Fibroblast of lung (primary cell): ENCODE results near the gene DCAF7. TPM values are rescaled to one million over a fixed set of nuclear protein-coding genes. Genes with fewer than 3 reads are reported as not detected.

ENCODE experiments used
- DNase-seq, 2 donors: peaks; one replicate each; pipeline versions ENCODE4 v3.0.0 to v3.0.0-alpha.2; 2010; ENCODE audit warnings: low read depth in 2 of 2
- H2AFZ ChIP-seq: 2 replicates; pipeline ENCODE4 v1.5.1; 2012; ENCODE audit warnings: low read length, control low read depth, inconsistent platforms
- H3K27ac ChIP-seq: 2 replicates; pipeline ENCODE4 v1.5.1; 2011; ENCODE audit warnings: low read length, control low read depth; ENCODE audit not compliant: insufficient read depth
- H3K27me3 ChIP-seq: 2 replicates; pipeline ENCODE4 v1.5.1; 2011; ENCODE audit warnings: mild to moderate bottlenecking, low read length; ENCODE audit not compliant: control insufficient read depth, insufficient read depth
- H3K36me3 ChIP-seq: 2 replicates; pipeline ENCODE4 v1.5.1; 2011; ENCODE audit warnings: low read length; ENCODE audit not compliant: control insufficient read depth, insufficient read depth
- H3K4me1 ChIP-seq: 2 replicates; pipeline ENCODE4 v1.5.1; 2011; ENCODE audit warnings: low read length; ENCODE audit not compliant: control insufficient read depth, insufficient read depth; ENCODE audit errors: extremely low read depth
- H3K4me2 ChIP-seq: 2 replicates; pipeline ENCODE4 v1.5.1; 2011; ENCODE audit warnings: low read length, control low read depth; ENCODE audit not compliant: insufficient read depth; ENCODE audit errors: extremely low read depth
- H3K4me3 ChIP-seq, 4 experiments: fragments of 200-600 bp in 1 of 4; sonication (generic) in 1 of 4; replicated peaks in 1 of 4; 2 replicates each; pipeline ENCODE4 v1.5.1; 2011 to 2016; ENCODE audit warnings: low read length in 4 of 4, low read depth in 3 of 4, mild to moderate bottlenecking in 3 of 4, control low read depth in 2 of 4, inconsistent platforms in 1 of 4, mixed read lengths in 1 of 4; ENCODE audit not compliant: insufficient read depth in 1 of 4; ENCODE audit errors: control extremely low read depth in 1 of 4
- H3K79me2 ChIP-seq: 2 replicates; pipeline ENCODE4 v1.5.1; 2012; ENCODE audit warnings: mild to moderate bottlenecking, low read length, inconsistent platforms; ENCODE audit not compliant: control insufficient read depth, insufficient read depth
- H3K9ac ChIP-seq: 2 replicates; pipeline ENCODE4 v1.5.1; 2011; ENCODE audit warnings: mild to moderate bottlenecking, low read length, control low read depth; ENCODE audit not compliant: insufficient read depth
- H3K9me3 ChIP-seq: 2 replicates; pipeline ENCODE4 v1.5.1; 2012; ENCODE audit warnings: low read depth, low read length; ENCODE audit not compliant: control insufficient read depth, insufficient read depth
- H4K20me1 ChIP-seq: 2 replicates; pipeline ENCODE4 v1.5.1; 2011; ENCODE audit warnings: low read length; ENCODE audit not compliant: control insufficient read depth, insufficient read depth; ENCODE audit errors: extremely low read depth
- EZH2 ChIP-seq: IDR thresholded peaks from 2 replicates; pipeline ENCODE4 v1.5.1; 2012; ENCODE audit warnings: low read length, control low read depth, mild to moderate bottlenecking; ENCODE audit errors: missing control alignments
- polyA plus RNA-seq, 2 donors: library from polyadenylated mRNA; depleted of rRNA in 1 of 2; stranded (reverse) in 1 of 2; unstranded in 1 of 2; fragments of >200 nt; gene quantifications; 2 replicates each; pipeline ENCODE4 v1.2.1, GENCODE V29; 2011 to 2012; ENCODE audit warnings: missing spikeins in 1 of 2
- total RNA-seq: library from RNA; depleted of rRNA; stranded (reverse); fragments of >200 nt; gene quantifications from 2 replicates; pipeline ENCODE4 v1.2.1, GENCODE V29; 2014
- TF ChIP-seq, protein P1 (sequence below), 2 donors: IDR thresholded peaks in 1 of 2; conservative IDR thresholded peaks in 1 of 2; 1 replicate in 1 of 2; 2 replicates in 1 of 2; pipeline ENCODE4 v1.5.1; 2011 to 2012; ENCODE audit warnings: low read length in 2 of 2, control low read depth in 1 of 2, inconsistent platforms in 1 of 2, low read depth in 1 of 2, mild to moderate bottlenecking in 1 of 2

The DCAF7 gene
- total and polyA plus RNA-seq, 2 donors (not counting 1 experiment from before 2014, with no cell fraction given), result 13.9 to 38.8 TPM

DNA sequence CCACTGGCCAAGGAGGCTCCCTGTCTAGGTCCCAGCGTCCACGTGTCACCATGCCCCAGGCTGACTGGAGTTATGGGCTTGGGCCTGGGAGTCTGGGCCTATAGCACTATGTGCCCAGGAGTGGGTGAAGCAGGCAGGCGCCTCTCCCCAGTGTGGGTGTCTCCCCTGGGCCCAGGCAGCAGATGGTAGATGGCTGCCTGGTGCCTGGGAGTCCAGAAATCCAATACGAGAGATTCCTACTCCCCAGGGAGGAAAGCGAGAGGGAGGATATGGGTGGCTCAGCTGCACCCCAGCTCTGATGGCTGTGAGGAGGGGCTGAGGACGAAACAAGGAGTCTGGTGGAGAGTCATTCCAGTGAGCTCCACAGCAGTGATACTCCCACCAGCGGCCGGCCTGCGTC is 22.1 kb upstream of the DCAF7 start:
- no peaks in the 10 kb centered on the region for H4K20me1 ChIP-seq
- TF ChIP-seq, protein P1, sequence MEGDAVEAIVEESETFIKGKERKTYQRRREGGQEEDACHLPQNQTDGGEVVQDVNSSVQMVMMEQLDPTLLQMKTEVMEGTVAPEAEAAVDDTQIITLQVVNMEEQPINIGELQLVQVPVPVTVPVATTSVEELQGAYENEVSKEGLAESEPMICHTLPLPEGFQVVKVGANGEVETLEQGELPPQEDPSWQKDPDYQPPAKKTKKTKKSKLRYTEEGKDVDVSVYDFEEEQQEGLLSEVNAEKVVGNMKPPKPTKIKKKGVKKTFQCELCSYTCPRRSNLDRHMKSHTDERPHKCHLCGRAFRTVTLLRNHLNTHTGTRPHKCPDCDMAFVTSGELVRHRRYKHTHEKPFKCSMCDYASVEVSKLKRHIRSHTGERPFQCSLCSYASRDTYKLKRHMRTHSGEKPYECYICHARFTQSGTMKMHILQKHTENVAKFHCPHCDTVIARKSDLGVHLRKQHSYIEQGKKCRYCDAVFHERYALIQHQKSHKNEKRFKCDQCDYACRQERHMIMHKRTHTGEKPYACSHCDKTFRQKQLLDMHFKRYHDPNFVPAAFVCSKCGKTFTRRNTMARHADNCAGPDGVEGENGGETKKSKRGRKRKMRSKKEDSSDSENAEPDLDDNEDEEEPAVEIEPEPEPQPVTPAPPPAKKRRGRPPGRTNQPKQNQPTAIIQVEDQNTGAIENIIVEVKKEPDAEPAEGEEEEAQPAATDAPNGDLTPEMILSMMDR (conservative IDR thresholded peaks at IDR 0.05 in 1 of 2, IDR thresholded peaks at IDR 0.05 in 1 of 2; ENCODE audit: low read depth in 1 of 2, low read length in 2 of 2), result no peak
- no peak overlapping the region for H3K9ac ChIP-seq
- no peak for DNase-seq
- no peak overlapping the region for H3K27ac ChIP-seq
- no peaks in the 10 kb centered on the region for H3K79me2 ChIP-seq
- no peak overlapping the region for H3K4me2 ChIP-seq
- H3K4me3 ChIP-seq, result no peak overlapping the region
- H2AFZ ChIP-seq, result no peak overlapping the region
- H3K27me3 ChIP-seq, result peaks cover 5% of the 10 kb centered on the region
- H3K36me3 ChIP-seq, result no peaks in the 10 kb centered on the region
- no peaks in the 10 kb centered on the region for H3K4me1 ChIP-seq
- H3K9me3 ChIP-seq, result no peaks in the 10 kb centered on the region

DNA sequence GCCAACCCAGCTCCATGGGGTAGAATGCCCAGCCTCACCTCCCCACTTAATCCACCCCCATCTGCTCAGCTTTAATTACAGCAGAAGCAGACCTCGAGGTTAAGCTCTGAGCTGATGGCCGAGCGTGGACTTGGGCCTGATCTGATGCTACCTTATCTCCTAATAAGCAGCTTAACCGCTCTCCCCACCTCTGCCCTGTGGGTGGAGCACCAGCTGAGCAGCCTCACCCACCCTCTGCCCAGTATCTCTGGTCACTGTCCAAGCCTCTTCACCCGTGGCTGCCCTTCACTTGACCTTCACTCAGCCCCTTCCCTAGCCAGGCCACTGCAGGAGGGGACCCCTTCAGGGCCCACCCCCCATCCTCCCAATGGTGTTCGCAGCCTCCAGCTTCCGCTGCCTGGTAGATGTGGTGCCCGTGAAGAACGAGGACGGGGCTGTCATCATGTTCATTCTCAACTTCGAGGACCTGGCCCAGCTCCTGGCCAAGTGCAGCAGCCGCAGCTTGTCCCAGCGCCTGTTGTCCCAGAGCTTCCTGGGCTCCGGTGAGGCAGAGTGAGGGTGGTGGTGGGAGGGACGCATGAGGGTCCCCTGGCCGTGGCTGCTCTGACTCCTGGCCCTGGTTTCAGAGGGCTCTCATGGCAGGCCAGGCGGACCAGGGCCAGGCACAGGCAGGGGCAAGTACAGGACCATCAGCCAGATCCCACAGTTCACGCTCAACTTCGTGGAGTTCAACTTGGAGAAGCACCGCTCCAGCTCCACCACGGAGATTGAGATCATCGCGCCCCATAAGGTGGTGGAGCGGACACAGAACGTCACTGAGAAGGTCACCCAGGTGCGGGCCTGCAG is 20.3 kb upstream of the DCAF7 start:
- no peak overlapping the region for H3K4me3 ChIP-seq
- H3K36me3 ChIP-seq, result no peaks in the 10 kb centered on the region
- H3K9ac ChIP-seq, result no peak overlapping the region
- H3K4me1 ChIP-seq, result no peaks in the 10 kb centered on the region
- H3K27me3 ChIP-seq, result peaks cover 5% of the 10 kb centered on the region
- H3K79me2 ChIP-seq, result no peaks in the 10 kb centered on the region
- no peaks in the 10 kb centered on the region for H3K9me3 ChIP-seq
- H2AFZ ChIP-seq, result no peak overlapping the region
- no peak for TF ChIP-seq EZH2
- TF ChIP-seq, protein P1 (conservative IDR thresholded peaks at IDR 0.05 in 1 of 2, IDR thresholded peaks at IDR 0.05 in 1 of 2; ENCODE audit: low read depth in 1 of 2, low read length in 2 of 2), result no peak
- H3K27ac ChIP-seq, result no peak overlapping the region
- no peaks in the 10 kb centered on the region for H4K20me1 ChIP-seq
- no peak for DNase-seq
- H3K4me2 ChIP-seq, result no peak overlapping the region

DNA sequence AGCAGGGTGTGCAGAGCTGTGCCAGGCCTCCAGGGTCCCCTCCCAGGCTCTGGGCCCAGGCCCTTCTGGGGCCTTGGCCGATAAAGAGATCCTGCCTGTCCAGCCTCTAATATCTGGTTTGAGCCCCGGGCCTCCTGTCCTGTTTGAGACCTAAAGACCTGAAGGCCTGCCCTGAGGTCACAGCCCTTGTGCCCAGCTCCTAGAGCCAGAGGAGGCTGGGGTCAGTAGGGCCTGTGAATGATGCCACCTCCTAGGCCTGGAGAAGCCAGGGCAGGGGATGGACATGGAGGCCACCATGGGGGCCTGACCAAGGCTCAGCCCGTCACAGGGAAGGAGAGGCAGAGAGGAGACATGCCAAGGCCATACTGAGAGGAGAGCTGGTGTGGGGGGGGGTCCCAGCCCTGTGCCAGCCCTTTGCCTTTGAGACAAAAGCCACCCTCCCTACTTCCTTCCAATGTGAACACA is 19.7 kb upstream of the DCAF7 start:
- H3K27ac ChIP-seq, result no peak overlapping the region
- no peak for DNase-seq
- no peak overlapping the region for H2AFZ ChIP-seq
- peaks cover 8% of the 10 kb centered on the region for H3K27me3 ChIP-seq
- no peaks in the 10 kb centered on the region for H3K9me3 ChIP-seq
- no peaks in the 10 kb centered on the region for H3K79me2 ChIP-seq
- no peaks in the 10 kb centered on the region for H3K36me3 ChIP-seq
- H3K9ac ChIP-seq, result no peak overlapping the region
- H3K4me3 ChIP-seq, result no peak overlapping the region
- TF ChIP-seq, protein P1 (conservative IDR thresholded peaks at IDR 0.05 in 1 of 2, IDR thresholded peaks at IDR 0.05 in 1 of 2; ENCODE audit: low read depth in 1 of 2, low read length in 2 of 2), result no peak
- TF ChIP-seq EZH2, result no peak
- no peak overlapping the region for H3K4me2 ChIP-seq
- no peaks in the 10 kb centered on the region for H3K4me1 ChIP-seq
- no peaks in the 10 kb centered on the region for H4K20me1 ChIP-seq
